HEK293T (cell line): ENCODE results near the gene YOD1.
A peak's percentile ranks its signal among the peaks of the same experiment; 100 is the strongest.

ENCODE experiments used
- CTCF ChIA-PET: fragments of 350-600 bp; formaldehyde crosslinking; extraction: SDS; loops from one replicate; lab custom pipeline; 2021; ENCODE audit warnings: antibody characterized with exemption, inconsistent platforms; lab: Yijun Ruan, JAX
- POLR2A ChIA-PET: fragments of 350-600 bp; formaldehyde crosslinking; extraction: SDS; loops from one replicate; lab custom pipeline; 2020; ENCODE audit warnings: antibody characterized with exemption, inconsistent platforms; lab: Yijun Ruan, JAX
- DNase-seq: peaks from one replicate; pipeline ENCODE4 v3.0.0; 2012; ENCODE audit warnings: mixed read lengths; ENCODE audit errors: extremely low spot score
- ARNT ChIP-seq: fragments of 450-650 bp; IDR thresholded peaks from 2 replicates; pipeline ENCODE4 v1.6.1; 2017; ENCODE audit warnings: mild to moderate bottlenecking
- BHLHE40 ChIP-seq: fragments of 450-650 bp; IDR thresholded peaks from 2 replicates; pipeline ENCODE4 v1.6.1; 2016; ENCODE audit warnings: mild to moderate bottlenecking, moderate library complexity, borderline replicate concordance
- CTBP1 ChIP-seq: fragments of 450-650 bp; IDR thresholded peaks from 2 replicates; pipeline ENCODE4 v1.6.1; 2016; ENCODE audit warnings: borderline replicate concordance
- ELF4 ChIP-seq: fragments of 450-650 bp; IDR thresholded peaks from 2 replicates; pipeline ENCODE4 v1.6.1; 2017; ENCODE audit warnings: antibody characterized with exemption
- FOXA1 ChIP-seq: fragments of 450-650 bp; IDR thresholded peaks from 2 replicates; pipeline ENCODE4 v1.6.1; 2016; ENCODE audit warnings: mild to moderate bottlenecking
- FOXK2 ChIP-seq: fragments of 450-650 bp; IDR thresholded peaks from 2 replicates; pipeline ENCODE4 v1.6.1; 2016; ENCODE audit warnings: mild to moderate bottlenecking
- FOXM1 ChIP-seq: fragments of 450-650 bp; IDR thresholded peaks from 2 replicates; pipeline ENCODE4 v1.6.1; 2017; ENCODE audit warnings: mild to moderate bottlenecking, borderline replicate concordance
- HDGF ChIP-seq: fragments of 450-650 bp; IDR thresholded peaks from 2 replicates; pipeline ENCODE4 v1.6.1; 2017; ENCODE audit warnings: antibody characterized with exemption, borderline replicate concordance
- L3MBTL2 ChIP-seq: fragments of 450-650 bp; conservative IDR thresholded peaks from 2 replicates; pipeline ENCODE4 v1.6.1; 2016; ENCODE audit warnings: mild to moderate bottlenecking
- LEF1 ChIP-seq: fragments of 450-650 bp; IDR thresholded peaks from 2 replicates; pipeline ENCODE4 v1.6.1; 2017; ENCODE audit warnings: mild to moderate bottlenecking, borderline replicate concordance
- NFRKB ChIP-seq: fragments of 450-650 bp; IDR thresholded peaks from 2 replicates; pipeline ENCODE4 v1.6.1; 2016; ENCODE audit warnings: mild to moderate bottlenecking, moderate library complexity
- PKNOX1 ChIP-seq: fragments of 450-650 bp; IDR thresholded peaks from 2 replicates; pipeline ENCODE4 v1.6.1; 2016
- SP1 ChIP-seq: fragments of 450-650 bp; IDR thresholded peaks from 2 replicates; pipeline ENCODE4 v1.6.1; 2017
- SUZ12 ChIP-seq: fragments of 450-650 bp; IDR thresholded peaks from 2 replicates; pipeline ENCODE4 v1.6.1; 2016; ENCODE audit warnings: mild to moderate bottlenecking
- TARDBP ChIP-seq: fragments of 450-650 bp; IDR thresholded peaks from 2 replicates; pipeline ENCODE4 v1.6.1; 2016
- ZNF384 ChIP-seq: fragments of 450-650 bp; IDR thresholded peaks from 2 replicates; pipeline ENCODE4 v1.6.1; 2016

The YOD1 gene

GRCh38 chr1:207054491-207054890 is 3.5 kb upstream of the YOD1 start:
- DNase-seq: no peak
- ChIA-PET POLR2A (no interaction called here), CTCF (no interaction called here)
- TF ChIP-seq FOXM1 (no peak), LEF1 (no peak), FOXK2 (no peak), TARDBP (no peak), HDGF (no peak), ARNT (no peak), ELF4 (no peak), PKNOX1 (no peak), CTBP1 (no peak), BHLHE40 (no peak), ZNF384 (no peak), NFRKB (no peak), SP1 (no peak), FOXA1 (no peak), L3MBTL2 (no peak), SUZ12 (no peak)

DNA sequence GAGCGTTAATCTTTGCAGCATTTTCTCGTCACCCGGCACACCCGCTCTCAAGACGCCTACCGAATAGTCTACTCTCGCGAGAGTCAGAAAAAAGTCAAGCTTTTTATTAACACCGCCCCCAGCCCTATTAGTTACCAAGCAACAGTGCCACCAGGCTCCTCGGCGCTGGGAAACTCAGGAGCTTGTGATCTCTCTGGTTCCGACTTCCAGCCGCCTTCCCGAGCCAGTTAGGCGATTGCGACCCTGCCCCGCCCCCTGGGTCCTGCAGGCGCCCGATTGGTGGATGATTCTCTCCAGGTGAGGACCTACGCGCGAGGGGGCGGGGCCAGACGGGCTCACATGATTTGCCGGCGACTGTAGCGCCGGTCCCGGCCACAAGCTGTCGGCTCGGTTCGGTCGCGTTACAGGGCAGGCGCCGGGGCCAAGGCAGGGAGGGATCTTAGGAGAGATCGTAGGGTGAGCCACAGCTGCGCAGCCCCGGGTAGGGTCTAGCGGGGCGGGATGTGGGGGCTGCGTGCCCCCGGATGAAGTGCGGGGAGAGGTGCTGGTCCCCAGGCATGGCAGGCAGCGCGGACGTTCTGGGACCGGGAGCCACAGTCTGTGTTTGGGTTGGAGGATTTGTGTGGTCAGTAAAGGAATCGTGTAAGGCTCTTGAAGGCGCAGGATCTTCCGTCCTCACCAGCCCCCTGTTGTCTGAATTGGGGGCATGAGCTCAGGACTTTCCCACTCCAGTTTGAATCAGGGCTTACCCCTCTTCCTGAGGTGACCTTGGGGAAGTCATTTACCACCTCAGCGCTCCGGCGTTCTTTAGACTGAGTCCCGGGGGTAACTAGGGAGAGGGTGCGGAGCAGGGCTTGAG is 2.1 kb upstream of the YOD1 start, which contains the start of gene PFKFB2:
TSS of gene PFKFB2 (plus strand) at position 365 of the 859 bp plus-strand sequence. CDS start 1,443 bp downstream, outside the sequence.
- POLR2A ChIA-PET: interaction anchor here (0.6 to 1.5 kb wide), 13 partner anchors 9 to 743 kb away, joined by 3 to 8 read pairs (median 3); no protein-coding TSS in a partner anchor
- CTCF ChIA-PET: interaction anchor here (0.6 to 0.9 kb wide), 4 partner anchors 11 to 736 kb away, joined by 3 read pairs; no protein-coding TSS in a partner anchor
- peak; percentile 21; the same call in 1 of the 2 replicates for TF ChIP-seq ELF4
- TF ChIP-seq L3MBTL2: peak; percentile 50; the same call in 1 of the 2 replicates
- no peak for TF ChIP-seq LEF1
- TF ChIP-seq FOXA1: no peak
- 0 out of 2 replicates have a peak, but pooled peaks have one; percentile 40 for TF ChIP-seq HDGF
- TF ChIP-seq ARNT: no peak
- no peak; the same call in 1 of the 2 replicates for TF ChIP-seq ZNF384
- TF ChIP-seq FOXK2: no peak
- no peak for TF ChIP-seq PKNOX1
- no peak for TF ChIP-seq TARDBP
- TF ChIP-seq NFRKB: no peak
- TF ChIP-seq CTBP1: no peak
- TF ChIP-seq FOXM1: no peak
- TF ChIP-seq SUZ12: no peak
- no peak for TF ChIP-seq BHLHE40
- TF ChIP-seq SP1: 0 out of 2 replicates have a peak, but pooled peaks have one; percentile 22
- peak; percentile 96 for DNase-seq

GRCh38 chr1:207050480-207051190 is 373 bp downstream of the YOD1 start:
- CTCF ChIA-PET: interaction anchor here (1.0 to 1.1 kb wide), 2 partner anchors 10 kb away, joined by 3 read pairs; no protein-coding TSS in a partner anchor
- peak; percentile 93 for DNase-seq
- POLR2A ChIA-PET: no interaction called here
- TF ChIP-seq PKNOX1: no peak
- no peak for TF ChIP-seq ELF4
- TF ChIP-seq NFRKB: peak; percentile 69

DNA sequence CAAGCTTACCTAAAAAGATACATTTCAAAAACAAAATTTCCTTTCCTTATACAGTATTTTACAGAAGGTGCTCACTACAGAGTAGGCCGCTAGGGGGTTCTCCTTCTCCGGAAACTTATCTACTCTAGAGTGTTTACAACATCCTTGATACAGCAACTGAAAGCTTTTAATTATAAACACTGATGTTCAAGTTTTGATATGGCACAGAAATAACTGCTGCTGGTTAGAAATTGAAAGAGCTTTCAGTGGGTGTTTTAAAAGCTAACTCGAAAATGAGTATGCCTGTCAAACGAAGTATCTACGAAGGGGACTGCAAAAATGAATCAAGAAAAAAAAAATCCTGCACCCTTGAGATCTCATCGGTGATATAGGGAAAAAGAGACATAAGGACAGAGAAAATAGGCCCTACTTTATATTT is 1.0 kb downstream of the YOD1 start:
- no peak for TF ChIP-seq NFRKB
- no peak for TF ChIP-seq L3MBTL2
- no peak for TF ChIP-seq BHLHE40
- TF ChIP-seq FOXK2: no peak
- TF ChIP-seq SP1: no peak
- no peak for TF ChIP-seq HDGF
- TF ChIP-seq ZNF384: no peak
- no peak for TF ChIP-seq CTBP1
- TF ChIP-seq PKNOX1: no peak
- TF ChIP-seq TARDBP: no peak
- TF ChIP-seq ARNT: no peak
- no peak for TF ChIP-seq ELF4
- TF ChIP-seq SUZ12: no peak
- no peak for TF ChIP-seq FOXM1
- no peak for TF ChIP-seq FOXA1
- TF ChIP-seq LEF1: no peak
- ChIA-PET CTCF (interaction anchor here (0.7 to 1.1 kb wide), 3 partner anchors 9 to 75 kb away, joined by 3 read pairs; no protein-coding TSS in a partner anchor), POLR2A (no interaction called here)
- DNase-seq: peak; percentile 28

- DNase-seq: no peak
- POLR2A ChIA-PET: no interaction called here
- CTCF ChIA-PET: interaction anchor here (0.7 to 1.0 kb wide), 2 partner anchors 9 to 74 kb away, joined by 3 read pairs; no protein-coding TSS in a partner anchor
- TF ChIP-seq FOXA1: no peak
- no peak for TF ChIP-seq CTBP1
- no peak for TF ChIP-seq FOXK2
- TF ChIP-seq LEF1: no peak
These were observed 1.5 kb downstream of the YOD1 start for GRCh38 chr1:207049514-207049913.
